H9 (cell line): ENCODE results near the gene PRKCA. TPM values are rescaled to one million over a fixed set of nuclear protein-coding genes. Genes with fewer than 3 reads are reported as not detected.

Source experiments
- DNase-seq: peaks from one replicate; pipeline ENCODE4 v3.0.0-alpha.2; 2017
- H2AFZ ChIP-seq: one replicate; pipeline ENCODE4 v1.6.1; 2013; ENCODE audit warnings: mild to moderate bottlenecking, low read length, control low read depth, moderate library complexity
- H2AK5ac ChIP-seq: 2 replicates; pipeline ENCODE4 v1.6.1; 2013; ENCODE audit warnings: low read length, control low read depth, mixed read lengths; ENCODE audit not compliant: insufficient read length
- H2BK120ac ChIP-seq: one replicate; pipeline ENCODE4 v1.6.1; 2013; ENCODE audit warnings: low read depth, mild to moderate bottlenecking, low read length, control low read depth, inconsistent platforms; ENCODE audit not compliant: poor library complexity, severe bottlenecking
- H2BK12ac ChIP-seq: 2 replicates; pipeline ENCODE4 v1.6.1; 2013; ENCODE audit warnings: low read length, control low read depth, mixed read lengths, low read depth; ENCODE audit not compliant: insufficient read length
- H2BK15ac ChIP-seq: 2 replicates; pipeline ENCODE4 v1.6.1; 2013; ENCODE audit warnings: low read depth, low read length, control low read depth
- H2BK20ac ChIP-seq: one replicate; pipeline ENCODE4 v1.6.1; 2013; ENCODE audit warnings: low read depth, mild to moderate bottlenecking, low read length, control low read depth, inconsistent platforms; ENCODE audit not compliant: poor library complexity, severe bottlenecking
- H2BK5ac ChIP-seq: 2 replicates; pipeline ENCODE4 v1.6.1; 2013; ENCODE audit warnings: low read length, control low read depth, mixed read lengths; ENCODE audit not compliant: insufficient read length
- H3K14ac ChIP-seq: 2 replicates; pipeline ENCODE4 v1.6.1; 2013; ENCODE audit warnings: low read length, control low read depth; ENCODE audit not compliant: insufficient read depth
- H3K18ac ChIP-seq: 2 replicates; pipeline ENCODE4 v1.6.1; 2013; ENCODE audit warnings: low read depth, mild to moderate bottlenecking, mixed read lengths, low read length, control low read depth; ENCODE audit not compliant: insufficient read length
- H3K23ac ChIP-seq: 2 replicates; pipeline ENCODE4 v1.6.1; 2013; ENCODE audit warnings: low read length, control low read depth, mixed read lengths, low read depth; ENCODE audit not compliant: insufficient read length
- H3K23me2 ChIP-seq: 2 replicates; pipeline ENCODE4 v1.6.1; 2013; ENCODE audit warnings: low read depth, mild to moderate bottlenecking, mixed read lengths, low read length, control low read depth; ENCODE audit not compliant: insufficient read length, poor library complexity, severe bottlenecking
- H3K27ac ChIP-seq: 2 replicates; pipeline ENCODE4 v1.5.1; 2013; ENCODE audit warnings: low read length, control low read depth, mixed read lengths, low read depth; ENCODE audit not compliant: insufficient read length
- H3K27me3 ChIP-seq: 2 replicates; pipeline ENCODE4 v1.6.1; 2013; ENCODE audit warnings: low read length, control low read depth, inconsistent platforms; ENCODE audit not compliant: insufficient read depth
- H3K4ac ChIP-seq: 2 replicates; pipeline ENCODE4 v1.6.1; 2013; ENCODE audit warnings: low read depth, mild to moderate bottlenecking, control low read depth, inconsistent platforms, low read length, moderate library complexity
- H3K4me1 ChIP-seq: 2 replicates; pipeline ENCODE4 v1.6.1; 2013; ENCODE audit warnings: low read length, control low read depth, inconsistent platforms; ENCODE audit not compliant: insufficient read depth
- H3K4me2 ChIP-seq: 2 replicates; pipeline ENCODE4 v1.6.1; 2013; ENCODE audit warnings: low read length, control low read depth, mixed read lengths; ENCODE audit not compliant: insufficient read length, insufficient read depth
- H3K56ac ChIP-seq: 2 replicates; pipeline ENCODE4 v1.6.1; 2013; ENCODE audit warnings: low read depth, mild to moderate bottlenecking, mixed read lengths, low read length, control low read depth; ENCODE audit not compliant: insufficient read length
- H3K79me1 ChIP-seq: 2 replicates; pipeline ENCODE4 v1.6.1; 2013; ENCODE audit warnings: low read depth, mild to moderate bottlenecking, moderate library complexity, low read length, control low read depth, inconsistent platforms; ENCODE audit not compliant: insufficient read depth, poor library complexity, severe bottlenecking
- H3K79me2 ChIP-seq: 2 replicates; pipeline ENCODE4 v1.6.1; 2013; ENCODE audit warnings: low read length, control low read depth, inconsistent platforms; ENCODE audit not compliant: insufficient read depth
- H3K9ac ChIP-seq: 2 replicates; pipeline ENCODE4 v1.6.1; 2013; ENCODE audit warnings: low read length, control low read depth, mixed read lengths; ENCODE audit not compliant: insufficient read length; ENCODE audit errors: extremely low read depth
- H3K9me3 ChIP-seq: one replicate; pipeline ENCODE4 v1.6.1; 2013; ENCODE audit warnings: low read depth, low read length, inconsistent platforms; ENCODE audit not compliant: control insufficient read depth
- H3T11ph ChIP-seq: one replicate; pipeline ENCODE4 v1.6.1; 2013; ENCODE audit warnings: mild to moderate bottlenecking, low read length, control low read depth, inconsistent platforms
- H4K20me1 ChIP-seq: one replicate; pipeline ENCODE4 v1.6.1; 2013; ENCODE audit not compliant: control insufficient read depth, insufficient read length, insufficient read depth
- H4K5ac ChIP-seq: 2 replicates; pipeline ENCODE4 v1.6.1; 2013; ENCODE audit warnings: low read depth, mild to moderate bottlenecking, mixed read lengths, low read length, control low read depth; ENCODE audit not compliant: insufficient read length
- H4K8ac ChIP-seq: replicated peaks from 2 replicates; pipeline ENCODE4 v1.6.1; 2013; ENCODE audit warnings: low read length, control low read depth, mixed read lengths, low read depth; ENCODE audit not compliant: insufficient read length
- H4K91ac ChIP-seq: 2 replicates; pipeline ENCODE4 v1.6.1; 2013; ENCODE audit warnings: low read depth, mild to moderate bottlenecking, moderate library complexity, mixed read lengths, low read length, control low read depth; ENCODE audit not compliant: insufficient read length
- H3K27ac Mint-ChIP-seq, 3 experiments: 2 replicates in 2 of 3; 3 replicates in 1 of 3; pipeline ENCODE4 v1.8.0; 2020 to 2021; ENCODE audit warnings: mixed read lengths in 3 of 3, mild to moderate bottlenecking in 1 of 3, moderate library complexity in 1 of 3
- H3K27me3 Mint-ChIP-seq: 2 replicates; pipeline ENCODE4 v1.8.0; 2021; ENCODE audit warnings: low read depth, mild to moderate bottlenecking, moderate library complexity, mixed read lengths
- H3K36me3 Mint-ChIP-seq, 3 experiments: 2 replicates in 2 of 3; 3 replicates in 1 of 3; pipeline ENCODE4 v1.8.0; 2020 to 2021; ENCODE audit warnings: low read depth in 3 of 3, mixed read lengths in 3 of 3; ENCODE audit not compliant: insufficient read depth in 1 of 3
- H3K4me1 Mint-ChIP-seq, 2 experiments: 2 replicates each; pipeline ENCODE4 v1.8.0; 2020; ENCODE audit warnings: mixed read lengths in 2 of 2
- H3K4me3 Mint-ChIP-seq, 2 experiments: 2 replicates in 1 of 2; 3 replicates in 1 of 2; pipeline ENCODE4 v1.8.0; 2020 to 2021; ENCODE audit warnings: mild to moderate bottlenecking in 2 of 2, mixed read lengths in 2 of 2, moderate library complexity in 1 of 2
- H3K9me3 Mint-ChIP-seq, 2 experiments: 2 replicates in 1 of 2; 3 replicates in 1 of 2; pipeline ENCODE4 v1.8.0; 2020; ENCODE audit warnings: mild to moderate bottlenecking in 2 of 2, mixed read lengths in 2 of 2, moderate library complexity in 1 of 2
- CTCF ChIP-seq: fragments of 200-600 bp; sonication (generic); conservative IDR thresholded peaks from 3 replicates; pipeline ENCODE4 v1.8.0; 2021; ENCODE audit warnings: antibody characterized with exemption, mild to moderate bottlenecking
- WGBS: extraction: QIAGEN DNeasy Blood & Tissue Kit; methylation state at CpG from one replicate; pipeline ENCODE4 v1.1.7; 2013; ENCODE audit warnings: missing lambda C conversion rate, low lambda C conversion rate, mixed read lengths; ENCODE audit not compliant: insufficient read length; ENCODE audit errors: extremely low coverage; 5-methylcytosine and 5-hydroxymethylcytosine counted together
- total RNA-seq: library from RNA; stranded (reverse); gene quantifications from 2 replicates; pipeline ENCODE4 v1.2.1, GENCODE V29; 2021

Gene PRKCA
- total RNA-seq, 1 experiment from 2014 or later: 10.5 TPM

GRCh38 chr17:66523378-66524200 is 221.2 kb downstream of the PRKCA start:
- H3K4me1 Mint-ChIP-seq: peaks cover 14 to 21% of the 10 kb centered on the region in 2 experiments
- no peak overlapping the region for H3K27ac Mint-ChIP-seq
- H2BK5ac ChIP-seq: no peak overlapping the region
- H3K4me3 Mint-ChIP-seq: no peak overlapping the region
- H2AK5ac ChIP-seq: no peak overlapping the region
- H3K27ac ChIP-seq: no peak overlapping the region
- no peak overlapping the region for H2BK15ac ChIP-seq
- no peaks in the 10 kb centered on the region for H3K4me1 ChIP-seq
- no peak overlapping the region for H2BK12ac ChIP-seq
- H3K79me2 ChIP-seq: no peaks in the 10 kb centered on the region
- H3K79me1 ChIP-seq: no peaks in the 10 kb centered on the region
- no peak for DNase-seq
- H3K4ac ChIP-seq: no peak overlapping the region
- H3K27me3 Mint-ChIP-seq: no peaks in the 10 kb centered on the region
- no peak overlapping the region for H3K9ac ChIP-seq
- H4K20me1 ChIP-seq: no peaks in the 10 kb centered on the region
- H3K23ac ChIP-seq: no peak overlapping the region
- no peak overlapping the region for H3T11ph ChIP-seq
- H4K8ac ChIP-seq: no peak overlapping the region
- H3K4me2 ChIP-seq: no peak overlapping the region
- H3K23me2 ChIP-seq: no peaks in the 10 kb centered on the region
- H2BK120ac ChIP-seq: no peak overlapping the region
- no peaks in the 10 kb centered on the region for H3K9me3 ChIP-seq
- H3K14ac ChIP-seq: no peak overlapping the region
- TF ChIP-seq CTCF: no peak
- H3K56ac ChIP-seq: no peak overlapping the region
- H2BK20ac ChIP-seq: no peak overlapping the region
- no peaks in the 10 kb centered on the region for H3K36me3 Mint-ChIP-seq
- H3K9me3 Mint-ChIP-seq: no peaks in the 10 kb centered on the region
- no peak overlapping the region for H3K18ac ChIP-seq
- no peaks in the 10 kb centered on the region for H3K27me3 ChIP-seq
- no peak overlapping the region for H4K91ac ChIP-seq
- no CpG with 5 or more reads among the region's 6 CpGs for WGBS
- H4K5ac ChIP-seq: no peak overlapping the region
- no peak overlapping the region for H2AFZ ChIP-seq
